ENCODE measurements around the gene SAG. TPM values are rescaled to one million over a fixed set of nuclear protein-coding genes. Genes with fewer than 3 reads are reported as not detected.

SAG gene
- total and polyA plus RNA-seq, 10 of the 15 experiments (the other 5 are each of a cell fraction or from before 2014, with no cell fraction given) = 0.06 to 0.47 TPM; not detected in 8

DNA sequence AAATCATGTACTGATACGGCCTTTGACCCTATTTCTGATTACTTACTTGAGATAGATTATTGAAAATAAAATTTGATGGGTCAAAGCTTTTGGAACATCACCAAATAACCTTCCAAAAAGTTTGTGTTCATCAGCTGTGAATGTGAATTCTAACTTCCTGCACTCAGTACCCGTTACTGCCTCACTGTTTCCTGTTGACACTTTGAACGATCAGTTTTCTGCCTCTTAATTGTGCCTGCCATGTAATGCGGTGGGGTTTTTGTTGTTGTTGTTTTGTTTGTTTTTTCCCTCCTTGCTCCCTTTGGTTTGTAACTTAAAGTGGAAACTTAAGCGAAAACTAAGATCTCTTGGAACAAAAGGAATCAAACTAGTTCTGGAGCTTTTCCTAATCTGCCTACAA lies 37.2 kb upstream of the SAG start (continued):
- TF ChIP-seq TARDBP (IDR thresholded peaks at IDR 0.05; ENCODE audit: borderline replicate concordance) (no peak), HCFC1 (IDR thresholded peaks at IDR 0.05; ENCODE audit: low read length) (no peak), GABPA (IDR thresholded peaks at IDR 0.05; ENCODE audit: low read depth) (no peak), RELA (IDR thresholded peaks at IDR 0.05; ENCODE audit: borderline replicate concordance, partially characterized antibody) (no peak), IKZF1 (conservative IDR thresholded peaks at IDR 0.05) (no peak)
- TF ChIP-seq, protein P1, sequence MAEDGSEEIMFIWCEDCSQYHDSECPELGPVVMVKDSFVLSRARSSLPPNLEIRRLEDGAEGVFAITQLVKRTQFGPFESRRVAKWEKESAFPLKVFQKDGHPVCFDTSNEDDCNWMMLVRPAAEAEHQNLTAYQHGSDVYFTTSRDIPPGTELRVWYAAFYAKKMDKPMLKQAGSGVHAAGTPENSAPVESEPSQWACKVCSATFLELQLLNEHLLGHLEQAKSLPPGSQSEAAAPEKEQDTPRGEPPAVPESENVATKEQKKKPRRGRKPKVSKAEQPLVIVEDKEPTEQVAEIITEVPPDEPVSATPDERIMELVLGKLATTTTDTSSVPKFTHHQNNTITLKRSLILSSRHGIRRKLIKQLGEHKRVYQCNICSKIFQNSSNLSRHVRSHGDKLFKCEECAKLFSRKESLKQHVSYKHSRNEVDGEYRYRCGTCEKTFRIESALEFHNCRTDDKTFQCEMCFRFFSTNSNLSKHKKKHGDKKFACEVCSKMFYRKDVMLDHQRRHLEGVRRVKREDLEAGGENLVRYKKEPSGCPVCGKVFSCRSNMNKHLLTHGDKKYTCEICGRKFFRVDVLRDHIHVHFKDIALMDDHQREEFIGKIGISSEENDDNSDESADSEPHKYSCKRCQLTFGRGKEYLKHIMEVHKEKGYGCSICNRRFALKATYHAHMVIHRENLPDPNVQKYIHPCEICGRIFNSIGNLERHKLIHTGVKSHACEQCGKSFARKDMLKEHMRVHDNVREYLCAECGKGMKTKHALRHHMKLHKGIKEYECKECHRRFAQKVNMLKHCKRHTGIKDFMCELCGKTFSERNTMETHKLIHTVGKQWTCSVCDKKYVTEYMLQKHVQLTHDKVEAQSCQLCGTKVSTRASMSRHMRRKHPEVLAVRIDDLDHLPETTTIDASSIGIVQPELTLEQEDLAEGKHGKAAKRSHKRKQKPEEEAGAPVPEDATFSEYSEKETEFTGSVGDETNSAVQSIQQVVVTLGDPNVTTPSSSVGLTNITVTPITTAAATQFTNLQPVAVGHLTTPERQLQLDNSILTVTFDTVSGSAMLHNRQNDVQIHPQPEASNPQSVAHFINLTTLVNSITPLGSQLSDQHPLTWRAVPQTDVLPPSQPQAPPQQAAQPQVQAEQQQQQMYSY (CRISPR knock-in tag; IDR thresholded peaks at IDR 0.05) = no peak
- TF ChIP-seq, protein P2, sequence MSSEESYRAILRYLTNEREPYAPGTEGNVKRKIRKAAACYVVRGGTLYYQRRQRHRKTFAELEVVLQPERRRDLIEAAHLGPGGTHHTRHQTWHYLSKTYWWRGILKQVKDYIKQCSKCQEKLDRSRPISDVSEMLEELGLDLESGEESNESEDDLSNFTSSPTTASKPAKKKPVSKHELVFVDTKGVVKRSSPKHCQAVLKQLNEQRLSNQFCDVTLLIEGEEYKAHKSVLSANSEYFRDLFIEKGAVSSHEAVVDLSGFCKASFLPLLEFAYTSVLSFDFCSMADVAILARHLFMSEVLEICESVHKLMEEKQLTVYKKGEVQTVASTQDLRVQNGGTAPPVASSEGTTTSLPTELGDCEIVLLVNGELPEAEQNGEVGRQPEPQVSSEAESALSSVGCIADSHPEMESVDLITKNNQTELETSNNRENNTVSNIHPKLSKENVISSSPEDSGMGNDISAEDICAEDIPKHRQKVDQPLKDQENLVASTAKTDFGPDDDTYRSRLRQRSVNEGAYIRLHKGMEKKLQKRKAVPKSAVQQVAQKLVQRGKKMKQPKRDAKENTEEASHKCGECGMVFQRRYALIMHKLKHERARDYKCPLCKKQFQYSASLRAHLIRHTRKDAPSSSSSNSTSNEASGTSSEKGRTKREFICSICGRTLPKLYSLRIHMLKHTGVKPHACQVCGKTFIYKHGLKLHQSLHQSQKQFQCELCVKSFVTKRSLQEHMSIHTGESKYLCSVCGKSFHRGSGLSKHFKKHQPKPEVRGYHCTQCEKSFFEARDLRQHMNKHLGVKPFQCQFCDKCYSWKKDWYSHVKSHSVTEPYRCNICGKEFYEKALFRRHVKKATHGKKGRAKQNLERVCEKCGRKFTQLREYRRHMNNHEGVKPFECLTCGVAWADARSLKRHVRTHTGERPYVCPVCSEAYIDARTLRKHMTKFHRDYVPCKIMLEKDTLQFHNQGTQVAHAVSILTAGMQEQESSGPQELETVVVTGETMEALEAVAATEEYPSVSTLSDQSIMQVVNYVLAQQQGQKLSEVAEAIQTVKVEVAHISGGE (CRISPR knock-in tag; IDR thresholded peaks at IDR 0.05) = no peak
- TF ChIP-seq, protein P3, sequence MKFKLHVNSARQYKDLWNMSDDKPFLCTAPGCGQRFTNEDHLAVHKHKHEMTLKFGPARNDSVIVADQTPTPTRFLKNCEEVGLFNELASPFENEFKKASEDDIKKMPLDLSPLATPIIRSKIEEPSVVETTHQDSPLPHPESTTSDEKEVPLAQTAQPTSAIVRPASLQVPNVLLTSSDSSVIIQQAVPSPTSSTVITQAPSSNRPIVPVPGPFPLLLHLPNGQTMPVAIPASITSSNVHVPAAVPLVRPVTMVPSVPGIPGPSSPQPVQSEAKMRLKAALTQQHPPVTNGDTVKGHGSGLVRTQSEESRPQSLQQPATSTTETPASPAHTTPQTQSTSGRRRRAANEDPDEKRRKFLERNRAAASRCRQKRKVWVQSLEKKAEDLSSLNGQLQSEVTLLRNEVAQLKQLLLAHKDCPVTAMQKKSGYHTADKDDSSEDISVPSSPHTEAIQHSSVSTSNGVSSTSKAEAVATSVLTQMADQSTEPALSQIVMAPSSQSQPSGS (IDR thresholded peaks at IDR 0.05; ENCODE audit: low read length) = no peak
